GM12891 (cell line): Measurements from ENCODE around the gene CYP27B1.

ENCODE experiments used
- POLR2A ChIP-seq: IDR thresholded peaks from 2 replicates; pipeline ENCODE4 v1.6.1; 2011; ENCODE audit warnings: low read depth, low read length, control low read depth
- POLR2AphosphoS5 ChIP-seq: IDR thresholded peaks from 2 replicates; pipeline ENCODE4 v1.6.1; 2011; ENCODE audit warnings: low read depth, low read length, control low read depth
- POU2F2 ChIP-seq: IDR thresholded peaks from 2 replicates; pipeline ENCODE4 v1.6.1; 2011; ENCODE audit warnings: low read depth, mild to moderate bottlenecking, control low read depth, low read length, moderate library complexity
- SPI1 ChIP-seq: IDR thresholded peaks from 2 replicates; pipeline ENCODE4 v1.6.1; 2011; ENCODE audit warnings: low read depth, low read length, control low read depth

GRCh38 chr12:57717846-57718640 is 48.8 kb downstream of the CYP27B1 start:
- TF ChIP-seq POLR2A (no peak), POLR2AphosphoS5 (no peak), POU2F2 (no peak), SPI1 (no peak)
